ENCODE measurements around the gene SNAI3. TPM values are rescaled to one million over a fixed set of nuclear protein-coding genes. Genes with fewer than 3 reads are reported as not detected.

SNAI3 gene
- polyA plus RNA-seq, 1 donor from 2014 or later: not detected

- Histone ChIP-seq H3K36me3 (ENCODE audit: insufficient read depth, low read length) (no peaks in the 10 kb centered on the region), H3K9ac (ENCODE audit: low read length) (no peak overlapping the region), H3K9me2 (ENCODE audit: insufficient read depth, low read length) (no peaks in the 10 kb centered on the region), H3K27me3 (ENCODE audit: insufficient read depth, low read depth, low read length) (no peaks in the 10 kb centered on the region), H3K27ac (ENCODE audit: low read length) (no peak overlapping the region), H3K9me3 (ENCODE audit: low read length) (no peaks in the 10 kb centered on the region), H3F3A (ENCODE audit: insufficient read depth, low read length, poor library complexity, severe bottlenecking) (no peaks in the 10 kb centered on the region), H3K4me3 (ENCODE audit: low read length) (no peak overlapping the region), H2AFZ (ENCODE audit: low read depth, low read length) (no peak overlapping the region), H3K4me2 (ENCODE audit: low read length) (no peak overlapping the region), H3K79me2 (replicated peaks; ENCODE audit: insufficient read depth, low read length) (no peaks in the 10 kb centered on the region), H4K20me1 (ENCODE audit: insufficient read depth) (no peaks in the 10 kb centered on the region)
- TF ChIP-seq EP300 (conservative IDR thresholded peaks at IDR 0.05; ENCODE audit: poor library complexity, severe bottlenecking): no peak
- TF ChIP-seq POLR2AphosphoS5 (IDR thresholded peaks at IDR 0.05): no peak
- TF ChIP-seq EZH2 (IDR thresholded peaks at IDR 0.05; ENCODE audit: borderline replicate concordance, insufficient read depth, low read length, poor library complexity, severe bottlenecking): no peak
- no peak for TF ChIP-seq SMC3 (conservative IDR thresholded peaks at IDR 0.05; ENCODE audit: poor library complexity)
- TF ChIP-seq CTCF (IDR thresholded peaks at IDR 0.05; ENCODE audit: poor library complexity, severe bottlenecking): no peak
- TF ChIP-seq TAF1 (IDR thresholded peaks at IDR 0.05; ENCODE audit: low read depth): no peak
- no peak for TF ChIP-seq MXI1 (conservative IDR thresholded peaks at IDR 0.05; ENCODE audit: poor library complexity, severe bottlenecking)
- no peak for TF ChIP-seq REST (IDR thresholded peaks at IDR 0.05; ENCODE audit: borderline replicate concordance)
- TF ChIP-seq RAD21 (conservative IDR thresholded peaks at IDR 0.05): no peak
Observed at GRCh38 chr16:88673716-88674379, 12.5 kb downstream of the SNAI3 start.

- no peaks in the 10 kb centered on the region for H3K9me2 ChIP-seq (ENCODE audit: insufficient read depth, low read length)
- H3K4me2 ChIP-seq (ENCODE audit: low read length): no peak overlapping the region
- no peaks in the 10 kb centered on the region for H3K9me3 ChIP-seq (ENCODE audit: low read length)
- no peak overlapping the region for H3K4me3 ChIP-seq (ENCODE audit: low read length)
- H3F3A ChIP-seq (ENCODE audit: insufficient read depth, low read length, poor library complexity, severe bottlenecking): no peaks in the 10 kb centered on the region
- H3K27me3 ChIP-seq (ENCODE audit: insufficient read depth, low read depth, low read length): no peaks in the 10 kb centered on the region
- no peak overlapping the region for H3K27ac ChIP-seq (ENCODE audit: low read length)
- H2AFZ ChIP-seq (ENCODE audit: low read depth, low read length): no peak overlapping the region
- H4K20me1 ChIP-seq (ENCODE audit: insufficient read depth): no peaks in the 10 kb centered on the region
- no peak overlapping the region for H3K9ac ChIP-seq (ENCODE audit: low read length)
- H3K36me3 ChIP-seq (ENCODE audit: insufficient read depth, low read length): no peaks in the 10 kb centered on the region
- H3K79me2 ChIP-seq (replicated peaks; ENCODE audit: insufficient read depth, low read length): no peaks in the 10 kb centered on the region
- TF ChIP-seq RAD21 (conservative IDR thresholded peaks at IDR 0.05) (no peak), CTCF (IDR thresholded peaks at IDR 0.05; ENCODE audit: poor library complexity, severe bottlenecking) (no peak), REST (IDR thresholded peaks at IDR 0.05; ENCODE audit: borderline replicate concordance) (no peak), SMC3 (conservative IDR thresholded peaks at IDR 0.05; ENCODE audit: poor library complexity) (no peak), EP300 (conservative IDR thresholded peaks at IDR 0.05; ENCODE audit: poor library complexity, severe bottlenecking) (no peak), TAF1 (IDR thresholded peaks at IDR 0.05; ENCODE audit: low read depth) (no peak), EZH2 (IDR thresholded peaks at IDR 0.05; ENCODE audit: borderline replicate concordance, insufficient read depth, low read length, poor library complexity, severe bottlenecking) (no peak), POLR2AphosphoS5 (IDR thresholded peaks at IDR 0.05) (no peak), MXI1 (conservative IDR thresholded peaks at IDR 0.05; ENCODE audit: poor library complexity, severe bottlenecking) (no peak)
Observed at GRCh38 chr16:88672776-88673175, 13.5 kb downstream of the SNAI3 start.
